K562 (cell line): ENCODE results near the gene BEST2. TPM values are rescaled to one million over a fixed set of nuclear protein-coding genes. Genes with fewer than 3 reads are reported as not detected.

Experiments used
- ATAC-seq: fragments of 200-7000 bp; cut with Tn5 transposase; 3 replicates; pipeline ENCODE4 v1.9.1; 2020; ENCODE audit warnings: moderate library complexity
- BruUV-seq: library from RNA; stranded (reverse); fragments of 400-500 nt; replicated peaks from 2 replicates; lab custom pipeline; 2021; lab: Mats Ljungman, UMichigan
- CTCF ChIA-PET: fragments of 300-600 bp; formaldehyde crosslinking; extraction: SDS; loops from one replicate; lab custom pipeline; 2021; ENCODE audit warnings: low intra/inter-chr PET ratio; lab: Yijun Ruan, JAX
- POLR2A ChIA-PET: fragments of 300-600, 350-650 bp; sonication (Branson Sonifier 250); formaldehyde crosslinking; extraction: SDS; loops from one replicate; lab custom pipeline; 2021; ENCODE audit warnings: antibody characterized with exemption, inconsistent platforms; lab: Yijun Ruan, JAX
- DNase-seq, 4 experiments: peaks; one replicate each; pipeline versions ENCODE4 v3.0.0 to v3.0.0-alpha.2; 2011 to 2018; ENCODE audit warnings: low spot score in 3 of 4, mixed read lengths in 3 of 4; ENCODE audit errors: extremely low read depth in 1 of 4
- FAIRE-seq: peaks from 2 replicates; lab custom pipeline; 2011; peaks lifted over from hg19 to GRCh38; lab: Jason Lieb, UNC
- H2AFZ ChIP-seq: 2 replicates; pipeline ENCODE4 v1.6.0; 2011; ENCODE audit warnings: low read depth, low read length, control low read depth, inconsistent platforms
- H3K27ac ChIP-seq: fragments of 200-600 bp; 3 replicates; pipeline ENCODE4 v1.8.0; 2011; ENCODE audit warnings: low read depth, mild to moderate bottlenecking, control low read depth, inconsistent platforms, low read length, moderate library complexity, mixed read lengths; ENCODE audit errors: extremely low read depth
- H3K27me3 ChIP-seq, 2 experiments: fragments of 300-600 bp in 1 of 2; 2 replicates in 1 of 2; 3 replicates in 1 of 2; pipeline versions ENCODE4 v1.6.0 to v1.8.0; 2011; ENCODE audit warnings: inconsistent platforms in 2 of 2, low read length in 2 of 2, mild to moderate bottlenecking in 1 of 2, mixed read lengths in 1 of 2, moderate library complexity in 1 of 2; ENCODE audit not compliant: control insufficient read depth in 2 of 2, insufficient read depth in 2 of 2
- H3K36me3 ChIP-seq: fragments of 300-600 bp; 3 replicates; pipeline ENCODE4 v1.8.0; 2011; ENCODE audit warnings: mild to moderate bottlenecking, low read length, inconsistent platforms; ENCODE audit not compliant: control insufficient read depth, insufficient read depth
- H3K4me1 ChIP-seq, 2 experiments: fragments of 200-600 bp in 1 of 2; replicated peaks in 1 of 2; 2 replicates in 1 of 2; 3 replicates in 1 of 2; pipeline versions ENCODE4 v1.5.1 to v1.8.0; 2011; ENCODE audit warnings: inconsistent platforms in 2 of 2, low read length in 2 of 2, mild to moderate bottlenecking in 1 of 2, mixed read lengths in 1 of 2, moderate library complexity in 1 of 2; ENCODE audit not compliant: control insufficient read depth in 2 of 2, insufficient read depth in 2 of 2
- H3K4me2 ChIP-seq: 2 replicates; pipeline ENCODE4 v1.6.1; 2011; ENCODE audit warnings: low read length, control low read depth, inconsistent platforms, mixed read lengths; ENCODE audit not compliant: insufficient read depth
- H3K4me3 ChIP-seq: fragments of 200-600 bp; sonication (generic), shearing (Covaris generic); 2 replicates; pipeline ENCODE4 v1.5.1; 2016; ENCODE audit warnings: control low read depth, inconsistent platforms
- H3K79me2 ChIP-seq: fragments of 200-600 bp; 3 replicates; pipeline ENCODE4 v1.8.0; 2011; ENCODE audit warnings: low read length, inconsistent platforms; ENCODE audit not compliant: control insufficient read depth, insufficient read depth
- H3K9ac ChIP-seq, 2 experiments: 2 replicates each; pipeline versions ENCODE4 v1.6.0 to v1.6.1; 2011; ENCODE audit warnings: low read depth in 2 of 2, low read length in 2 of 2, control low read depth in 1 of 2, inconsistent platforms in 1 of 2, mild to moderate bottlenecking in 1 of 2, mixed read lengths in 1 of 2; ENCODE audit not compliant: insufficient read depth in 1 of 2
- H3K9me1 ChIP-seq: one replicate; pipeline ENCODE4 v1.6.0; 2011; ENCODE audit warnings: inconsistent platforms, mild to moderate bottlenecking, low read length, moderate library complexity; ENCODE audit not compliant: control insufficient read depth, insufficient read depth
- H3K9me3 ChIP-seq: replicated peaks from 2 replicates; pipeline ENCODE4 v1.5.1; 2011; ENCODE audit warnings: low read depth, low read length, inconsistent platforms; ENCODE audit not compliant: control insufficient read depth, insufficient read depth
- H4K20me1 ChIP-seq: replicated peaks from 2 replicates; pipeline ENCODE4 v1.6.1; 2011; ENCODE audit warnings: low read length, inconsistent platforms, mixed read lengths; ENCODE audit not compliant: control insufficient read depth, insufficient read depth
- ARID1B ChIP-seq: fragments of 450-650 bp; IDR thresholded peaks from 2 replicates; pipeline ENCODE4 v1.6.1; 2016; ENCODE audit warnings: antibody characterized with exemption, mild to moderate bottlenecking, inconsistent platforms
- ASH1L ChIP-seq: fragments of 450-650 bp; IDR thresholded peaks from 2 replicates; pipeline ENCODE4 v1.6.1; 2018; ENCODE audit warnings: borderline replicate concordance, mild to moderate bottlenecking, low read depth; ENCODE audit not compliant: partially characterized antibody
- BMI1 ChIP-seq: fragments of 150-350 bp; IDR thresholded peaks from 2 replicates; pipeline ENCODE4 v1.6.1; 2014; ENCODE audit warnings: low read length
- KDM2B ChIP-seq: fragments of 250-450 bp; sonication (Bioruptor Pico); IDR thresholded peaks from 2 replicates; pipeline ENCODE4 v1.8.0; 2021; ENCODE audit warnings: mild to moderate bottlenecking, moderate library complexity
- MYC ChIP-seq, 2 experiments: fragments of 250-450 bp in 1 of 2; sonication (Bioruptor Pico) in 1 of 2; IDR thresholded peaks; 2 replicates each; pipeline versions ENCODE4 v1.5.1 to v1.6.1; 2012 to 2021; ENCODE audit warnings: low read depth in 2 of 2, borderline replicate concordance in 1 of 2, improper control_type of control experiment in 1 of 2, low read length in 1 of 2, mild to moderate bottlenecking in 1 of 2, moderate library complexity in 1 of 2
- NR2C1 ChIP-seq, 2 experiments: fragments of 450-650 bp; IDR thresholded peaks; 2 replicates each; pipeline ENCODE4 v1.6.1; 2017; ENCODE audit warnings: mild to moderate bottlenecking in 2 of 2, antibody characterized with exemption in 1 of 2, inconsistent platforms in 1 of 2, missing compliant biosample characterization in 1 of 2, missing genetic modification characterization in 1 of 2
- PHB ChIP-seq: fragments of 250-450 bp; sonication (Bioruptor Pico); IDR thresholded peaks from 2 replicates; pipeline ENCODE4 v1.5.0; 2021
- POU5F1 ChIP-seq: fragments of 150-350 bp; IDR thresholded peaks from 2 replicates; pipeline ENCODE4 v1.6.1; 2014; ENCODE audit warnings: borderline replicate concordance, low read length, low read depth, mild to moderate bottlenecking; ENCODE audit not compliant: partially characterized antibody
- RCOR1 ChIP-seq, 2 experiments: IDR thresholded peaks; 2 replicates each; pipeline ENCODE4 v1.6.1; 2012; ENCODE audit warnings: low read depth in 2 of 2, low read length in 2 of 2, borderline replicate concordance in 1 of 2, improper control_type of control experiment in 1 of 2
- SIN3A ChIP-seq, 2 experiments: fragments of 150-350 bp in 1 of 2; IDR thresholded peaks; 2 replicates each; pipeline ENCODE4 v1.6.1; 2011 to 2016; ENCODE audit warnings: borderline replicate concordance in 2 of 2, low read depth in 2 of 2, low read length in 2 of 2, mild to moderate bottlenecking in 2 of 2, moderate library complexity in 2 of 2; ENCODE audit not compliant: control insufficient read depth in 1 of 2
- TEAD4 ChIP-seq, 2 experiments: sonication (generic) in 1 of 2; formaldehyde crosslinking in 1 of 2; IDR thresholded peaks; 2 replicates each; pipeline versions ENCODE4 v1.6.1 to v1.8.0; 2012 to 2022; ENCODE audit warnings: borderline replicate concordance in 1 of 2, inconsistent platforms in 1 of 2, low read length in 1 of 2, mild to moderate bottlenecking in 1 of 2, missing genetic modification reagents in 1 of 2
- ZNF124 ChIP-seq: sonication (generic); formaldehyde crosslinking; IDR thresholded peaks from 2 replicates; pipeline ENCODE4 v1.8.1; 2022; ENCODE audit warnings: missing genetic modification reagents
- ZNF217 ChIP-seq: sonication (generic); formaldehyde crosslinking; IDR thresholded peaks from 2 replicates; pipeline ENCODE4 v1.8.0; 2022; ENCODE audit warnings: mild to moderate bottlenecking, missing genetic modification reagents
- ZNF589 ChIP-seq: fragments of 200-800 bp; sonication (Bioruptor generic); IDR thresholded peaks from 2 replicates; pipeline ENCODE4 v1.6.1; 2016; ENCODE audit warnings: low read depth, missing genetic modification characterization, missing compliant biosample characterization
- WGBS: fragments of 100-300 bp; shearing (Covaris generic); methylation state at CpG from one replicate; pipeline ENCODE4 v1.1.6; 2016; ENCODE audit warnings: low coverage, mixed read lengths; ENCODE audit not compliant: insufficient coverage; ENCODE audit errors: missing lambda C conversion rate; 5-methylcytosine and 5-hydroxymethylcytosine counted together
- in situ Hi-C: fragments of 300-500 bp; cut with MboI; formaldehyde crosslinking; loops from 4 replicates; pipeline ENCODE4 v1.15.0; 2018; ENCODE audit warnings: inconsistent platforms, mixed read lengths
- intact Hi-C: fragments of 100-400 bp; cut with micrococcal nuclease; formaldehyde crosslinking; loops from 2 replicates; pipeline ENCODE4 v1.14.2; 2022
- polyA plus RNA-seq, 8 experiments: library from polyadenylated mRNA; depleted of rRNA in 4 of 8; stranded (reverse) in 5 of 8; unstranded in 3 of 8; fragments of >200 nt; fragmentation: Nextera tagmentation in 2 of 8; fragmentation: Illumina TruSeq in 1 of 8; extraction: Ambion mirVana in 2 of 8; extraction: Trizol in 1 of 8; gene quantifications; 2 replicates each; pipeline versions ENCODE4 v1.2.1 to v1.2.3, GENCODE V29; 2011 to 2014; ENCODE audit warnings: inconsistent platforms in 1 of 8, missing spikeins in 1 of 8
- total RNA-seq, 7 experiments: library from RNA; depleted of rRNA in 6 of 7; stranded (reverse); fragments of >200 nt in 6 of 7; fragmentation: Illumina TruSeq in 2 of 7; extraction: Trizol in 2 of 7; gene quantifications; 2 replicates each; pipeline versions ENCODE4 v1.2.1 to v1.2.3, GENCODE V29; 2011 to 2021; ENCODE audit warnings: low replicate concordance in 1 of 7
- TF ChIP-seq, protein P1 (sequence below), 3 experiments: fragments of 200-800 bp in 1 of 3; sonication (Bioruptor generic) in 1 of 3; sonication (generic) in 1 of 3; formaldehyde crosslinking in 1 of 3; IDR thresholded peaks; 2 replicates each; pipeline versions ENCODE4 v1.6.1 to v1.8.0; 2016 to 2022; ENCODE audit warnings: mild to moderate bottlenecking in 2 of 3, missing compliant biosample characterization in 2 of 3, missing genetic modification characterization in 2 of 3, missing genetic modification reagents in 1 of 3

BEST2 gene
- total and polyA plus RNA-seq, 9 of the 15 experiments (the other 6 are each of a cell fraction or from before 2014, with no cell fraction given): not detected

DNA sequence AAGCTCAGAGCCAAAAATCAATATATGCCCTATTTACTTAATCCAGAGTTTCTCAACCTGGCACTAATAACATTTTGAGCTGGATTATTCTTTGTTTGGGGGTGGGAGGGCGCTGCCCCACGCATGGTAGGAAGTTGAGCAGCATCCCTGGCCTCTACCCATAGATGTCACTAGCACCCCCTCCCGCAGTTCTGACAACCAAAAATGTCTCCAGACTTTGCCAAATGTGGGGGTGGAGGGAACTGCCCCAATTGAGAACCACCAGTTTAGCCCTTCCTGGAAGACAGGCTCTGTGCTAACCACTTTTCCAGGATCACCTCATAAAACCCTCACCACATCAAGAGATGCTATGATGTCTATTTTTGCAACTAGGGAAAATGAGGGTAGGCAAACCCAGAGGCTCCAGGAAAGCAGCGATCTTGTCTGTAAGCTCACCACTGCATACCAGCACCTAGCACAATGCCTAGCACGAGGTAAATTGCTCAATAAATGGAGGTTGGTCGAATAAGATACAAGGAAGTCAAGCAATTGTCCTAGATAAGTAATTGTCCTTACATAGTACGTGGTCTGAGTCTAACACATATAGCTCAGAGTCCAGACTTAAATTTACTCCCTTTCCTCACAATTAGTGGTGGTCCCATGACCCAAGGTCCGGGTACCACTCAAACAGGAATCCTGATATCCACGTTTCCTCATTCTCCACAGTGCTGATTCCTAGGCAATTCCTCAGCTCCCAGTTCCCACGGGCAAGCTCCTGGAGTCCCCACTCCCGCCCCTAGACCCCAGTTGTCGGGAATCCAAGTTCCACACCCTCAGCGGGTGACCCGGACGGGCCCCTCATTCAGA is 18.0 kb upstream of the BEST2 start:
- Histone ChIP-seq H3K4me1 (peaks cover 12 to 30% of the 10 kb centered on the region in 2 experiments), H4K20me1 (peaks cover 17% of the 10 kb centered on the region), H3K4me2 (peak overlapping the region; percentile 100), H3K9me3 (no peaks in the 10 kb centered on the region), H3K27ac (peak overlapping the region; percentile 97), H3K36me3 (peaks cover 48% of the 10 kb centered on the region), H3K79me2 (peaks cover 65% of the 10 kb centered on the region), H3K9me1 (no peaks in the 10 kb centered on the region), H2AFZ (no peak overlapping the region), H3K27me3 (no peaks in the 10 kb centered on the region), H3K4me3 (peak overlapping the region; percentile 90), H3K9ac (peak overlapping the region; percentile 97 to 98)
- FAIRE-seq: peak; percentile 86
- peak in 3 of 4 experiments; percentile 43 to 81 (median 71) for DNase-seq
- BruUV-seq: TSS peak; percentile 45
- ATAC-seq: peak; percentile 40
- 0% methylated on average over 15 of the region's 15 CpGs for WGBS
- POLR2A ChIA-PET: interaction anchor here (0.5 to 5.5 kb wide), 9 partner anchors 11 to 1913 kb away, joined by 3 to 50 read pairs (median 4); partner anchors contain the start of genes FBXW9, JUNB, KLF1 and TNPO2
- CTCF ChIA-PET: interaction anchor here (0.7 to 1.2 kb wide), 2 partner anchors 63 to 70 kb away, joined by 3 to 5 read pairs; no protein-coding TSS in a partner anchor
- in situ Hi-C loops: no loop called here
- intact Hi-C loops: loop anchor here (1.0 kb wide), 1 partner anchor 10 kb away; the partner anchor contains the start of gene TNPO2
- TF ChIP-seq RCOR1 (IDR thresholded peaks at IDR 0.05; ENCODE audit: borderline replicate concordance in 1 of 2, low read depth in 2 of 2, low read length in 2 of 2) (peak in 1 of 2 experiments; percentile 40; a peak in 1 of 4 replicates), ZNF124 (CRISPR knock-in tag) (no peak), PHB (CRISPR knock-in tag) (0 out of 2 replicates have a peak, but pooled peaks have one; percentile 36), SIN3A (IDR thresholded peaks at IDR 0.05; ENCODE audit: borderline replicate concordance in 2 of 2, control insufficient read depth in 1 of 2, low read depth in 2 of 2, low read length in 2 of 2) (peak; percentile 61 to 78; a peak in 3 of 4 replicates), BMI1 (no peak), TEAD4 (IDR thresholded peaks at IDR 0.05; ENCODE audit: low read length) (peak; percentile 41; the same call in 1 of the 2 replicates), TEAD4 (CRISPR knock-in tag; IDR thresholded peaks at IDR 0.05; ENCODE audit: borderline replicate concordance) (no peak), ZNF589 (CRISPR knock-in tag) (no peak), ASH1L (no peak), ARID1B (peak; percentile 7; the same call in 1 of the 2 replicates), KDM2B (no peak), NR2C1 (IDR thresholded peaks at IDR 0.05) (peak; percentile 28; the same call in 1 of the 2 replicates), NR2C1 (tag; IDR thresholded peaks at IDR 0.05) (no peak), MYC (IDR thresholded peaks at IDR 0.05; ENCODE audit: low read depth, low read length) (peak; percentile 54; the same call in 1 of the 2 replicates), MYC (CRISPR knock-in tag; IDR thresholded peaks at IDR 0.05; ENCODE audit: borderline replicate concordance, low read depth) (no peak), ZNF217 (no peak), POU5F1 (no peak)
- TF ChIP-seq, protein P1, sequence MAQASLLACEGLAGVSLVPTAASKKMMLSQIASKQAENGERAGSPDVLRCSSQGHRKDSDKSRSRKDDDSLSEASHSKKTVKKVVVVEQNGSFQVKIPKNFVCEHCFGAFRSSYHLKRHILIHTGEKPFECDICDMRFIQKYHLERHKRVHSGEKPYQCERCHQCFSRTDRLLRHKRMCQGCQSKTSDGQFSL (CRISPR knock-in tag; IDR thresholded peaks at IDR 0.05): no peak
- TF ChIP-seq, protein P1 (tag; IDR thresholded peaks at IDR 0.05): 0 out of 4 replicates have a peak, but pooled peaks of 1 of the 2 experiments have one; percentile 18
